Bone marrow (tissue), 2 donors: Measurements from ENCODE around the gene CGB3.

Experiments used
- DNase-seq, 2 donors: peaks; one replicate each; lab custom pipeline; 2025; lab: John Stamatoyannopoulos, UW

CGB3 gene

DNA sequence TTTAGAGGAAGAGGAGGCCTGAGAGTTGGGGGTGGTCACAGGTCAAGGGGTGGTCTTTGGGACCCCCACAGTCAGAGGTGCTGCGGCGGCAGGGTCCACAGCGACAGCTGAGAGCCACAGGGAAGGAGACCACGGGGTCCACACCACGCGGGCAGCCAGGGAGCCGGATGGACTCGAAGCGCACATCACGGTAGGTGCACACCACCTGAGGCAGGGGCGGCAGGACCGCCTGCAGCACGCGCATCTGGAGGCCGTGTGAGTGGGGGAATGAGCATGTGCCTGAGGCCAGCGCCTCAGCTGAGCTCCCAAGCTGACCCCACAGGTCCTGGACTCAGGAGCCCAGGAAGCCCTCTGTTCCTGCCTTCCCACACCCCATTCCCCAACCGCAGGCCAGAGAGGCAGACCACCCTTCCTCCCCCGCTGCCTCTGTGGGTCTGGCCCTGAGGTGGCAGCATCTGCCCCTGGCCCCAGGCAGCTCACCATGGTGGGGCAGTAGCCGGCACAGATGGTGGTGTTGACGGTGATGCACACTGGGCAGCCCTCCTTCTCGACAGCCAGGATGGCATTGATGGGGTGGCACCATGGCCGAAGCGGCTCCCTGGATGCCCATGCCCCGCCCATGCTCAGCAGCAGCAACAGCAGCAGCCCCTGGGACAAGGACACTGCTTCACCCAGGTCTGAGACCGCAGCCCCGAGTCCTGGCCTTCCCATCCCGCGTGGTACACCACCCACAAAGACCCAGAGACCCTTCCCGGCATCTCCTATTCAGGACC, 7.9 kb downstream of the CGB3 start:
- no peak for DNase-seq

GRCh38 chr19:49014870-49015255, 9.3 kb downstream of the CGB3 start:
- no peak for DNase-seq

DNA sequence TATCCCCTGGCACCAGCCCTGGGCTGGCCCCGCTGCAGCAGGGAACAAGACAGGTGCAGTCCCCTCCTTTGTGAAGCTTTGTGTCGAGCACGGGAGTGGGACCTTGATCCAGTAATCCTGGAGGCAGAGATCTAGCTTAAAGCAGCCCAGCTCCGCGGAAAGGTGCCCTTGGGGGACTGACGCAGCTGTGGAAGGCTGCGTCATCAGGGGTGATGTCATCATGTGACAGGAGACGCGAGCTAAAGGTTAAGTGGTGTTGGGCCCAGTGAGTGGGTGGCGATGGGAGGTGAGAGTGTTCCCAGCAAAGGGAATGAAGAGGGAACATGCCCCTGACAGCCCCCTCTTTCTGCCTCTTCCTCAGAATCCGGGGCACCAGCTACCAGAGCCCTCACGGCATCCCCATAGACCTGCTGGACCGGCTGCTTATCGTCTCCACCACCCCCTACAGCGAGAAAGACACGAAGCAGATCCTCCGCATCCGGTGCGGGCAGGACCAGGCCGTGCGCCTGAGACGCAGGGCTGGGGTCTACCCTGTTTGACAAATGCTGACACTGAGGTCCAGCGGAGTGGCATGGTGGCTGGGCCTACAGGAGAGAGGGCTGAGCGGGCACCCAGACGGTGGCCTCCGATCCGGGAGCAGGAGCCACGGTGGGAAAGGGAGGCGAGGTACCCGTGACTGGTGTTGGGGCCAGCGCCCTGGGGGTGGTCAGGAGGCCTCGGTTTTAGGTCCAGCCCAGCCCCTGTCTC, 9.8 kb downstream of the CGB3 start:
- no peak for DNase-seq

GRCh38 chr19:49011194-49011593, 12.9 kb downstream of the CGB3 start:
- no peak for DNase-seq

- DNase-seq, result no peak
Measured at GRCh38 chr19:49010453-49010852, 13.7 kb downstream of the CGB3 start.

DNA sequence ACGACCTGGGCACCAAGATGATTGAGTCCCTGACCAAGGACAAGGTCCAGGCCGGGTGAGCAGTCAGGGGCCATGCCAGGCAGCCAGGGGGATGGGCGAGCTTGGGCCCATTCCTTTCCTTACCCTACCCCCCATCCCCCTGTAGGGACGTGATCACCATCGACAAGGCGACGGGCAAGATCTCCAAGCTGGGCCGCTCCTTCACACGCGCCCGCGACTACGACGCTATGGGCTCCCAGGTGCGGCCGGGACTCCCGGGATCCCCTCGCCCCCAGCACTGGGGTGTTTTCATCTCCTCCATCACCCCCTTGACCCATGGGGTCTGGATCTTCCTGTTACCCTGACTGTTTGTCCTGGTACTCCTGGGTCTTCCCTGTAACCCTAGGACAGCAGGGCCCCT, 14.3 kb downstream of the CGB3 start:
- no peak for DNase-seq

- DNase-seq, result no peak
Measured at GRCh38 chr19:49006905-49007304, 17.2 kb downstream of the CGB3 start.

DNA sequence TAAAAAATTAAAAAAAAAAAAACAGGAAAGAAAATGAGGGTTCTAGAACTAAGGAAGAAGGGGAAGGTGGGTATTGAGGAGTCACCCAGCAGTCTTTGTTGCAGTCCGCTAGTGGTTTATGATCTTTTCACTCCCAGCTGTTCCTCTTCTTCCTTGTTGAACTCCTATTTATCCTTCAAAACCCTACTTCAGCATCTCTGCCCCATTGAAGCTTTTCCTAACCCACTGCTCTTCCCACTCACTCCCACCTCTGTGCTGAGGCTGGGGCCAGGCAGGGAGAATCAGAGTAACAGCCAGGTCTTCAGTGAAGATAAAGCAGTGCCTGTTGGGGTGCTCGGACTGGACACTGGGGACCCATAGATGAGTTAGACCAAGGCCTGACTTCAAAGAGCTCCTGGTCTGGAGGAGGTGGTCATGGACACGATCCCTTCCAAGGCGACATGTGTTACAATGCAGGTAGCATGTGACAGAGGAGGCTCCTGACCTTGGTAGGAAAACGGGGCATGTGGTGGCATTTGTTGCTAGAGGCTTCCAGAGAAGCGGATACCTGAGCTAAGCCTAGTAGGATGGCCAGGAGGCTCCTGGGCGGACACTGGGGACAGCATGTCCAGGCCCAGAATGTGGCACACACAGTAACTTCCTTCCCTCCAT, 19.0 kb downstream of the CGB3 start:
- DNase-seq, result no peak

DNA sequence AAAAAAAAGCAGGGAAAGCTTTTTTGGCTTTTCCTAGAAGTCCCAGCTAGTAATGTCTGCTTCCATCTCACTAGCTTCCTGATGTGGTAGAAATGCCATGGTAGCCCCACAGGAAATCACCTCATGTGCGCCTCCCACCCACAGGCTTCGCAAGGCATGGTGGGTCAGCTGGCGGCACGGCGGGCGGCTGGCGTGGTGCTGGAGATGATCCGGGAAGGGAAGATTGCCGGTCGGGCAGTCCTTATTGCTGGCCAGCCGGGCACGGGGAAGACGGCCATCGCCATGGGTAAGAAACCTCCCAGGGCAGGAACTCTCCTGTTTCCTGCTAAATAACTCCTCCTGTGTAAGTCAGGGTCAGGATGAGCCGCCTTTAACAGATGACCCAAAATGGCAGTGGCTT, 20.0 kb downstream of the CGB3 start:
- no peak for DNase-seq

DNA sequence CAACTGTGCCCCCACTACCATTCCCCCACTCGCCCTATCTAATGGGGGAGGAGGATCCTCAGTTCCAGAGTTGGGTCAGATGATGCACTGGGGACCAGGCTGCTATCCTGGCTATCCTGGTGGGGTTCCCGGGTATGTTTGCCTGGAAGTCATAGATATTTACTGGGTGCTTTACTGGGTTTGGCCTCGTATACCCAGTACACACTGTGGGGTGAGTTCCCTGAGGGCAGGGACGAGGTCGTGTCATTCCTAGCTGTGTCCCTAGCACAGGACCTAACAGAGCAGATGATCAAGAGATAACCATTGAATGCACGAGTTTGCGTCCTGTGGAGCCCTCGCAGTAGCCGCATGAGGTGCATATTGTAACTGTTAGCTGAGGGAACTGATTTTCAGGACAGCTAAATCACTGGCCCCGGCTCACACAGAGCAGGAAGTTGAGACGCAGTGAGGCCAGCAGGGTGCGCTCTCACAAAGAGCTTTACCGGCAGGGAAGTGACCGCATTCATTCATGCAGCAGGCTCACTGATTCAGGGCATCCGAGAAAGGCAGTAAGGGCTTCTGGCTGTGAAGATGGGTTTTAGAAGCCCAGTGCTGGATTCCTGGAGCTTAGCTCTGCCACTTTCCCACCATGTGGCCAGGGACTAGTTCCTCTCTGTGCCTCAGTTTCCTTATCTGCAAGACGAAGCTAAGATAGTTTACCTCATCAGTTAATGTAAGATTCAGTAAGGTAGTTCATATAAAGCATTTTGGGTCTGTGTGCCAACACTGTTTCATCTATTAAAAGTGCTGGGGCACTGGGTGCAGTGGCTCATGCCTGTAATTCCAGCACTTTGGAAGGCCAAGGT, 24.4 kb downstream of the CGB3 start:
- peak in 1 of 2 donors; percentile 10 for DNase-seq

DNA sequence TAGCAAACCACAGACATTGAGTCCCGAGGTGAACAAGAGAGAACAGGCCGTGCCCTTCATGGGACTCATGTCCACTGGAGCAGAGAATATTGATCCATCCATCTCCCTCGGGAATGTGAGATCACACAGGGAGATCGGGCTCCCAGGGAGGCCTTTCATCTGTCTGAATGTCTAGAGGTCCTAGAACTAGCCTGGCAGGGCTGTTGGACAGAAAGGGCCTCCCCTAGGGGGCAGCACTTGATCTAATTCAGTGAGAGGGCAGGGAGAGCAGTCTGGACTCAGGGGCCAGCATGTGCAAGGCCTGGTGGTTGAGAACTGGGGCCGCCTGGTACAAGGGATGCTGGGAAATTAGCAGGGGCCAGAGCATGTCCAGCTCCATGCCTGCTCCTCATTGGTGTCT, 26.2 kb downstream of the CGB3 start:
- DNase-seq, result peak; percentile 4 to 9

GRCh38 chr19:48994035-48994386, 30.1 kb downstream of the CGB3 start:
- DNase-seq, result no peak

GRCh38 chr19:48993175-48994034, 30.7 kb downstream of the CGB3 start, which contains the start of the genes GYS1 and RUVBL2:
GYS1 (minus strand) TSS chr19:48993309; CDS start chr19:48993112, 197 bp downstream.
RUVBL2 (plus strand) TSS chr19:48993887; CDS start chr19:48993912, 25 bp downstream.
- DNase-seq, result peak; percentile 99 to 100

GRCh38 chr19:48992581-48993174, 31.5 kb downstream of the CGB3 start:
- DNase-seq, result peak in 1 of 2 donors; percentile 50

DNA sequence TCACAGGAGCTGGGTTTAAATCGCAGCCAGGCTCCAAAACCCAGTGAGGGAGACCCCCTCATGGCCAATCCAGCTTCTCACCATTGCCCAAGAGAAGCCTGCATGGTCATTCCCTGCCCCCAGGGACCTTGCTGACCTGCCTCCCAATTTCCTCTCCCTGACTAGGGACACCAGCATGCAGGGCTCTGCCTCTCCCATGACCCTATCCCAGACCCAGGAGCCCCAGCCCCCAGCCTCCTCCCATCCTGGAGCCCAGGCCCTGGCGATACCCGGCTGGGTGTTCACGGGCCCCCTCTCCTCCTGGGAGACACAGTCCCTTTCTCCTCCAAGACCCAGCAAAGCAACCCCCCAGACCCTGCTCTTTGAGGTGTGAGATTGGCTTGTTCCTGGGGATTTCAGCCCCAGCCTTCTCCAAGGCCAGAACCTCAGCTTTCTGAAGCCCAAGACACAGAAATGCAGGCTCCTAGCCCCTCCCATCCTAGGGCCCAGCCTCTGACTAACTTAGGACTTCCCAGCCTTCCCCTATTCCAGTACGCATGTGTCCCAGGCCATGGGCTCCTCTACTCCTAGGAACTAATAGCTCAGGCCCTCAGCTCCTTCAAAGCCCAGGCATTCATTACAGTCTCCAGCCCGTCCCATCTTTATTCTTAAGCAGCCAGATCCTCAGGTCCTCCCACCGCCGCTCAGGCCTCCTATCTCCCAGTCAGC, 32.1 kb downstream of the CGB3 start:
- peak in 1 of 2 donors; percentile 21 for DNase-seq

- DNase-seq, result no peak
Measured at GRCh38 chr19:48991011-48991609, 33.0 kb downstream of the CGB3 start.

GRCh38 chr19:48990400-48990799, 33.7 kb downstream of the CGB3 start:
- no peak for DNase-seq

DNA sequence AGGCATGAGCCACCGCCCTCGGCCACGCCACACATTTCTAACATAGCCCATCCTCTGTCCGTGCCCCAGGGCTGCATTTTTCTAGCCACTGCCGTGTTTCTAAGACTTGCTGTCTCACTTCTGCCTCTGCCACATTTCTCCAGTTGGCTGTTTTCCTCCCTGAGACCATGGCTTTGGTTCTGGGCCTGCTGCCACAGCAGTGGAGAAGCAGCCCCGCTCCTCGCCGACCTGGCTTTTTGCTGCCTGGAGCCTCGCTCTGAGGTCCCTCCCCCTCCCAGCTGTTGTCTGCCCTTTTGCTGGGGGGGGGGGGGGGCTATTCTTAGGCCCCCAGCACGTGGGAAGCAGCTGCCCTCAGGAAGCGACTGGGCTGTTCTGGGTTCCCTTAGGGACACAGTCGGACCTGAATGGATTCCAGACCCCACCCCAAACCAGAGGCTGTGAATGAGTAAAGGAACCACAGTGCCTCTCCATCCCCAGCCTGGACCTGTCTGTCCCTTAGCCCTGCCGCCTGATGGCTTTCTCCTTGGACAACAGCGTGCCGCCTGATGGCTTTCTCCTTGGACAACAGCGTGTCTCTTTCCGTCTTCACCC, 34.3 kb downstream of the CGB3 start:
- DNase-seq, result no peak

DNA sequence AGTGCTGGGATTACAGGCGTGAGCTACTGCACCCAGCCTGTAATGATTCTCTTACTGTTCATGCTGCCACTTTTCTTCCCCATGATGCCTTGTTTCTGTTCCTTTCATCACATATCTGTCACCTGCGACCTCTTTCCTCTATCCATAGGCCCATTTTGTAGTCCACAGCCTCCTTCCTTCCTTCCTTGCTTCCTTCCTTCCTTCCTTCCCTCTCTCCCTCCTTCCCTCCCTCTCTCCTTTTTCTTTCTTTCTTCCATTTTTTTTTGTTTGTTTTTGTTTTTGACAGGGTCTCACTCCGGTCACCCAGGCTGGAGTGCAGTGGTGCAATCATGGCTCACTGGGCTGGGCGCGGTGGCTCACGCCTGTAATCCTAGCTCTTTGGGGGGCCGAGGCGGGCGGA, 35.3 kb downstream of the CGB3 start:
- DNase-seq, result no peak
